Gastrocnemius medialis (tissue), 4 donors: ENCODE data around the gene ZNF648.

Experiments
- CTCF ChIP-seq, 5 experiments: fragments of 450-650 bp in 3 of 5; fragments of 200-600 bp in 2 of 5; sonication (generic) in 2 of 5; IDR thresholded peaks in 4 of 5; conservative IDR thresholded peaks in 1 of 5; 1 replicate in 4 of 5; 2 replicates in 1 of 5; pipeline ENCODE4 v1.5.1; 2016 to 2019; ENCODE audit warnings: antibody characterized with exemption in 5 of 5, mild to moderate bottlenecking in 3 of 5, moderate library complexity in 3 of 5
- POLR2A ChIP-seq, 2 donors: fragments of 450-650 bp; IDR thresholded peaks; one replicate each; pipeline ENCODE4 v1.6.1; 2017; ENCODE audit warnings: antibody characterized with exemption in 2 of 2, mild to moderate bottlenecking in 2 of 2, moderate library complexity in 2 of 2

DNA sequence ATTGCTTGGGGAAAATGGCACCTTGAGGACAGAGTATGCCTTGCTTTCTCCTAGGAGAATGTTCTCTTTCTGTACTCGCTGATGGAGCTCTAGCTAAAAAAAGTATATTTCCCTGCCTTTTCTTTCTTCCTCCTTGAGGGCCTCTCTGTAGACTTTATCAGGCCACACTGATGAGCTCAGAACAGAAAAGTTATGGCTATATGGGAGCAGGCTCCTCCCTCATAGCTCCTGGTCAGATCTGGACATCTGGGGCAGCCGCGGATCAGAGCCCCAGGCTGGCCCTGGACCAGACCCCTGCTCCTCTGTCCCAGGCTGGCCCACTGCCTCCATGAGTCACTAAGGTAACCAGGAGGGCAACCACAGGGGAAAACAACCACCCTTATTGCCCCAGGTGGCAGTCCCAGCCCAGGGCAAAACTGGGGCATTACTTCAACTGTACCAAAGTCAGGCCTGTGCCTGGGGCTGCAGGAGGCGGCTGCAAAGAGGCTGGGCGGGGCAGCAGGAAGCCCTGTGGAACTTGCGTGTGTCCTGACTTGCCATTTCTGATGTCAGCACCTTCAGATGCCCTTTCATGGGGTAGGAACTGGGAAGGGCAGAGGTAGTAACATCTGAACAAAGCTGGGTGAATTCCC, 26.3 kb upstream of the ZNF648 start:
- no peak for TF ChIP-seq CTCF (IDR thresholded peaks at IDR 0.05 in 4 of 5, conservative IDR thresholded peaks at IDR 0.05 in 1 of 5)
- TF ChIP-seq POLR2A (IDR thresholded peaks at IDR 0.05), result no peak
